C4-2B (cell line): ENCODE measurements around the gene STX18.

Experiments used
- CTCF ChIP-seq: fragments of 450-650 bp; conservative IDR thresholded peaks from 2 replicates; pipeline ENCODE4 v1.5.1; 2017; ENCODE audit warnings: mild to moderate bottlenecking
- ZFX ChIP-seq: fragments of 450-650 bp; IDR thresholded peaks from 2 replicates; pipeline ENCODE4 v1.6.1; 2017

GRCh38 chr4:4462970-4463369, 78.9 kb downstream of the STX18 start:
- TF ChIP-seq CTCF, result no peak
- TF ChIP-seq ZFX, result no peak
